ENCODE measurements around the gene HOXB5. TPM values are rescaled to one million over a fixed set of nuclear protein-coding genes. Genes with fewer than 3 reads are reported as not detected.
A peak's percentile ranks its signal among the peaks of the same experiment; 100 is the strongest.

The HOXB5 gene
- total RNA-seq, 2 experiments from 2014 or later = 0.16 TPM; not detected in 1

- Mint-ChIP-seq H3K36me3 (peaks cover 1% of the 10 kb centered on the region), H3K27ac (no peak overlapping the region), H3K4me1 (peaks cover 10% of the 10 kb centered on the region), H3K4me3 (no peak overlapping the region), H3K27me3 (peaks cover 8% of the 10 kb centered on the region), H3K9me3 (ENCODE audit: low read depth) (no peaks in the 10 kb centered on the region)
- ATAC-seq = no peak
- CTCF ChIA-PET = interaction anchor here (0.7 to 1.6 kb wide), 4 partner anchors 8 to 205 kb away, joined by 3 to 4 read pairs (median 4); no protein-coding TSS in a partner anchor
- no peak for DNase-seq
Observed at GRCh38 chr17:48556576-48557401, 36.8 kb downstream of the HOXB5 start.

GRCh38 chr17:48556229-48556575, 37.4 kb downstream of the HOXB5 start:
- Mint-ChIP-seq H3K4me1 (peaks cover 4% of the 10 kb centered on the region), H3K36me3 (peaks cover 1% of the 10 kb centered on the region), H3K9me3 (ENCODE audit: low read depth) (no peaks in the 10 kb centered on the region), H3K27ac (no peak overlapping the region), H3K4me3 (no peak overlapping the region), H3K27me3 (peaks cover 8% of the 10 kb centered on the region)
- ATAC-seq = no peak
- no peak for DNase-seq
- CTCF ChIA-PET = interaction anchor here (0.7 to 1.0 kb wide), 2 partner anchors 9 to 230 kb away, joined by 3 to 4 read pairs; no protein-coding TSS in a partner anchor

- Mint-ChIP-seq H3K27me3 (peaks cover 8% of the 10 kb centered on the region), H3K4me1 (peaks cover 2% of the 10 kb centered on the region), H3K4me3 (peak overlapping the region; percentile 39), H3K9me3 (ENCODE audit: low read depth) (no peaks in the 10 kb centered on the region), H3K27ac (no peak overlapping the region), H3K36me3 (peaks cover 3% of the 10 kb centered on the region)
- ATAC-seq = peak; percentile 49
- DNase-seq = no peak
- CTCF ChIA-PET = interaction anchor here (0.7 to 1.0 kb wide), 2 partner anchors 9 to 229 kb away, joined by 3 to 4 read pairs; no protein-coding TSS in a partner anchor
Observed at GRCh38 chr17:48555258-48556228, 38.0 kb downstream of the HOXB5 start.

- Mint-ChIP-seq H3K4me3 (no peak overlapping the region), H3K27me3 (peaks cover 8% of the 10 kb centered on the region), H3K9me3 (ENCODE audit: low read depth) (no peaks in the 10 kb centered on the region), H3K4me1 (peaks cover 2% of the 10 kb centered on the region), H3K36me3 (peaks cover 8% of the 10 kb centered on the region), H3K27ac (no peak overlapping the region)
- DNase-seq (no peak), ATAC-seq (no peak)
- CTCF ChIA-PET = no interaction called here
Observed at GRCh38 chr17:48554412-48555257, 38.9 kb downstream of the HOXB5 start.

GRCh38 chr17:48553826-48554225, 39.8 kb downstream of the HOXB5 start:
- H3K9me3 Mint-ChIP-seq (ENCODE audit: low read depth) = no peaks in the 10 kb centered on the region
- no peak overlapping the region for H3K4me3 Mint-ChIP-seq
- H3K27me3 Mint-ChIP-seq = peaks cover 8% of the 10 kb centered on the region
- CTCF ChIA-PET = no interaction called here
- no peak for ATAC-seq
- peaks cover 2% of the 10 kb centered on the region for H3K4me1 Mint-ChIP-seq
- no peak overlapping the region for H3K27ac Mint-ChIP-seq
- DNase-seq = no peak
- H3K36me3 Mint-ChIP-seq = peaks cover 9% of the 10 kb centered on the region

- no peaks in the 10 kb centered on the region for H3K9me3 Mint-ChIP-seq (ENCODE audit: low read depth)
- CTCF ChIA-PET = no interaction called here
Observed at GRCh38 chr17:48553190-48553547, 40.4 kb downstream of the HOXB5 start.

GRCh38 chr17:48552466-48553189, 41.0 kb downstream of the HOXB5 start:
- Mint-ChIP-seq H3K4me1 (peaks cover 12% of the 10 kb centered on the region), H3K4me3 (no peak overlapping the region), H3K27me3 (peaks cover 8% of the 10 kb centered on the region), H3K9me3 (ENCODE audit: low read depth) (no peaks in the 10 kb centered on the region), H3K27ac (no peak overlapping the region), H3K36me3 (peaks cover 9% of the 10 kb centered on the region)
- no peak for ATAC-seq
- DNase-seq = no peak
- CTCF ChIA-PET = no interaction called here

More at GRCh38 chr17:48553190-48553547, 40.4 kb downstream of the HOXB5 start:
- Mint-ChIP-seq H3K4me1 (peaks cover 7% of the 10 kb centered on the region), H3K4me3 (no peak overlapping the region), H3K36me3 (peaks cover 9% of the 10 kb centered on the region), H3K27ac (no peak overlapping the region), H3K27me3 (peaks cover 8% of the 10 kb centered on the region)
- DNase-seq = no peak
- ATAC-seq = no peak

GRCh38 chr17:48551596-48552465, 41.7 kb downstream of the HOXB5 start:
- CTCF ChIA-PET = no interaction called here
- no peak for ATAC-seq
- DNase-seq = no peak
- H3K27ac Mint-ChIP-seq = no peak overlapping the region
- peaks cover 8% of the 10 kb centered on the region for H3K27me3 Mint-ChIP-seq
- peaks cover 18% of the 10 kb centered on the region for H3K4me1 Mint-ChIP-seq
- H3K36me3 Mint-ChIP-seq = peaks cover 9% of the 10 kb centered on the region
- no peaks in the 10 kb centered on the region for H3K9me3 Mint-ChIP-seq (ENCODE audit: low read depth)
- no peak overlapping the region for H3K4me3 Mint-ChIP-seq

GRCh38 chr17:48551214-48551555, 42.4 kb downstream of the HOXB5 start:
- ATAC-seq (no peak), DNase-seq (no peak)
- no peak overlapping the region for H3K27ac Mint-ChIP-seq
- H3K4me1 Mint-ChIP-seq = peaks cover 23% of the 10 kb centered on the region
- no peaks in the 10 kb centered on the region for H3K9me3 Mint-ChIP-seq (ENCODE audit: low read depth)
- CTCF ChIA-PET = no interaction called here
- H3K27me3 Mint-ChIP-seq = peaks cover 7% of the 10 kb centered on the region
- no peak overlapping the region for H3K4me3 Mint-ChIP-seq
- peaks cover 9% of the 10 kb centered on the region for H3K36me3 Mint-ChIP-seq

GRCh38 chr17:48550502-48551213, 42.9 kb downstream of the HOXB5 start:
- H3K4me3 Mint-ChIP-seq = no peak overlapping the region
- ATAC-seq (no peak), DNase-seq (no peak)
- H3K9me3 Mint-ChIP-seq (ENCODE audit: low read depth) = no peaks in the 10 kb centered on the region
- peaks cover 9% of the 10 kb centered on the region for H3K36me3 Mint-ChIP-seq
- CTCF ChIA-PET = no interaction called here
- peaks cover 2% of the 10 kb centered on the region for H3K27me3 Mint-ChIP-seq
- peaks cover 25% of the 10 kb centered on the region for H3K4me1 Mint-ChIP-seq
- H3K27ac Mint-ChIP-seq = no peak overlapping the region

- CTCF ChIA-PET = no interaction called here
- peaks cover 28% of the 10 kb centered on the region for H3K4me1 Mint-ChIP-seq
- no peak overlapping the region for H3K4me3 Mint-ChIP-seq
Observed at GRCh38 chr17:48549914-48550501, 43.6 kb downstream of the HOXB5 start.

More at GRCh38 chr17:48549914-48550501, 43.6 kb downstream of the HOXB5 start:
- no peak for DNase-seq
- H3K27me3 Mint-ChIP-seq = peaks cover 4% of the 10 kb centered on the region
- H3K9me3 Mint-ChIP-seq (ENCODE audit: low read depth) = no peaks in the 10 kb centered on the region
- no peak for ATAC-seq
- H3K36me3 Mint-ChIP-seq = peaks cover 8% of the 10 kb centered on the region
- H3K27ac Mint-ChIP-seq = no peak overlapping the region

Data from activated CD8-positive, alpha-beta memory T cell treated with anti-CD3 and anti-CD28 coated beads, Interleukin-2, amount 10 ng/mL, durations not matched to agents 7 days and 5 days (primary cell).